Colon (tissue), 2 donors: ENCODE results near the gene SLC38A3.

Experiments used
- FAIRE-seq: peaks from 2 replicates; lab custom pipeline; 2012; peaks lifted over from hg19 to GRCh38; lab: Jason Lieb, UNC
- donor health status: control.
- donor health status: control.

SLC38A3 gene

GRCh38 chr3:50192689-50193141, 12.4 kb upstream of the SLC38A3 start:
- no peak for FAIRE-seq

GRCh38 chr3:50193286-50193685, 11.8 kb upstream of the SLC38A3 start:
- FAIRE-seq = no peak

- no peak for FAIRE-seq
Measured at GRCh38 chr3:50193746-50194127, 11.3 kb upstream of the SLC38A3 start.

GRCh38 chr3:50194128-50194902, 10.8 kb upstream of the SLC38A3 start:
- FAIRE-seq = no peak

- FAIRE-seq = no peak
Measured at GRCh38 chr3:50194903-50195500, 10.1 kb upstream of the SLC38A3 start.

- FAIRE-seq = no peak
Measured at GRCh38 chr3:50195501-50196252, 9.4 kb upstream of the SLC38A3 start.

GRCh38 chr3:50196253-50196801, 8.7 kb upstream of the SLC38A3 start:
- no peak for FAIRE-seq

GRCh38 chr3:50201573-50202315, 3.3 kb upstream of the SLC38A3 start:
- FAIRE-seq = no peak

GRCh38 chr3:50202353-50203112, 2.5 kb upstream of the SLC38A3 start:
- FAIRE-seq = no peak

GRCh38 chr3:50203113-50203808, 1.8 kb upstream of the SLC38A3 start:
- no peak for FAIRE-seq

GRCh38 chr3:50203809-50204803, 965 bp upstream of the SLC38A3 start:
- FAIRE-seq = no peak

GRCh38 chr3:50205413-50206276, 574 bp downstream of the SLC38A3 start:
- FAIRE-seq = no peak

GRCh38 chr3:50207359-50208042, 2.4 kb downstream of the SLC38A3 start:
- no peak for FAIRE-seq

- FAIRE-seq = no peak
Measured at GRCh38 chr3:50208677-50209344, 3.7 kb downstream of the SLC38A3 start.

GRCh38 chr3:50210176-50210509, 5.1 kb downstream of the SLC38A3 start:
- no peak for FAIRE-seq

GRCh38 chr3:50210510-50211367, 5.7 kb downstream of the SLC38A3 start:
- FAIRE-seq = no peak
